Keratinocyte (primary cell): ENCODE results near the gene FMNL2.

ENCODE experiments used
- EZH2 ChIP-seq: IDR thresholded peaks from one replicate; pipeline ENCODE4 v1.6.1; 2012; ENCODE audit warnings: inconsistent platforms, mild to moderate bottlenecking, low read length, moderate library complexity
- TF ChIP-seq, protein P1 (sequence below), 3 experiments: IDR thresholded peaks in 1 of 3; conservative IDR thresholded peaks in 1 of 3; optimal IDR thresholded peaks in 1 of 3; 2 replicates in 2 of 3; 3 replicates in 1 of 3; pipeline versions ENCODE3 to v1.5.1; 2011; ENCODE audit warnings: low read length in 3 of 3, mild to moderate bottlenecking in 3 of 3, moderate library complexity in 2 of 3, control low read depth in 1 of 3, inconsistent platforms in 1 of 3; ENCODE audit not compliant: insufficient read depth in 2 of 3; ENCODE audit errors: extremely low read depth in 1 of 3

DNA sequence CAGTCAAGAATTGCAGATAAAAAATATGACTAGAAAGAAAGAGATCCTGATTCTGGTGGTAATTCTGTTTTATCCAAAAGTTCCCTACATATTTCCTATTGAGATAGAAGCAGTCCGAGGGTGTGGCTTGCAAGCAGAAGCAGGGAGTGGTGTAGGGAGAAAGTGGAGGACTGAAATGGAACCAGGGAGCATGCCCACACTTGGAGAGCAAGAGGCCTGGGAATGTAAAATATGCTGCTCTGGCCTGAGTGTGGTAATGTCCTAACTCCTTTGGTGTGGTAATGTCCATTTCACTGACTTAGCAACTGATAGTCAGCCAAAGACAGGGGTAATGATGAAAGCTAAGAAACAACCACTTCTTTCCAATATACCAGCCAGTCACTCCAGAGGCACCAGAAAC lies 30.1 kb upstream of the FMNL2 start:
- TF ChIP-seq, protein P1, sequence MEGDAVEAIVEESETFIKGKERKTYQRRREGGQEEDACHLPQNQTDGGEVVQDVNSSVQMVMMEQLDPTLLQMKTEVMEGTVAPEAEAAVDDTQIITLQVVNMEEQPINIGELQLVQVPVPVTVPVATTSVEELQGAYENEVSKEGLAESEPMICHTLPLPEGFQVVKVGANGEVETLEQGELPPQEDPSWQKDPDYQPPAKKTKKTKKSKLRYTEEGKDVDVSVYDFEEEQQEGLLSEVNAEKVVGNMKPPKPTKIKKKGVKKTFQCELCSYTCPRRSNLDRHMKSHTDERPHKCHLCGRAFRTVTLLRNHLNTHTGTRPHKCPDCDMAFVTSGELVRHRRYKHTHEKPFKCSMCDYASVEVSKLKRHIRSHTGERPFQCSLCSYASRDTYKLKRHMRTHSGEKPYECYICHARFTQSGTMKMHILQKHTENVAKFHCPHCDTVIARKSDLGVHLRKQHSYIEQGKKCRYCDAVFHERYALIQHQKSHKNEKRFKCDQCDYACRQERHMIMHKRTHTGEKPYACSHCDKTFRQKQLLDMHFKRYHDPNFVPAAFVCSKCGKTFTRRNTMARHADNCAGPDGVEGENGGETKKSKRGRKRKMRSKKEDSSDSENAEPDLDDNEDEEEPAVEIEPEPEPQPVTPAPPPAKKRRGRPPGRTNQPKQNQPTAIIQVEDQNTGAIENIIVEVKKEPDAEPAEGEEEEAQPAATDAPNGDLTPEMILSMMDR (optimal IDR thresholded peaks at IDR 0.05 in 1 of 3, IDR thresholded peaks at IDR 0.05 in 1 of 3, conservative IDR thresholded peaks at IDR 0.05 in 1 of 3; ENCODE audit: extremely low read depth in 1 of 3, insufficient read depth in 2 of 3, low read length in 3 of 3): no peak
- TF ChIP-seq EZH2: no peak
